Sigmoid colon (tissue), 7 donors: ENCODE data around the gene RPS15. TPM values are rescaled to one million over a fixed set of nuclear protein-coding genes. Genes with fewer than 3 reads are reported as not detected.

Source experiments
- DNase-seq: peaks from one replicate; pipeline ENCODE4 v3.0.0-alpha.2; 2019
- H3K27ac ChIP-seq, 4 donors: fragments of 200-600 bp; sonication (generic); one replicate each; pipeline ENCODE4 v1.5.1; 2016 to 2019; ENCODE audit warnings: mild to moderate bottlenecking in 1 of 4
- H3K27me3 ChIP-seq, 3 donors: fragments of 200-600 bp; sonication (generic); one replicate each; pipeline ENCODE4 v1.5.1; 2019; ENCODE audit warnings: mild to moderate bottlenecking in 1 of 3
- H3K36me3 ChIP-seq, 4 donors: fragments of 200-600 bp; sonication (generic); one replicate each; pipeline ENCODE4 v1.5.1; 2016 to 2019
- H3K4me1 ChIP-seq, 4 donors: fragments of 200-600 bp; sonication (generic); one replicate each; pipeline ENCODE4 v1.5.1; 2017 to 2019
- H3K4me3 ChIP-seq, 4 donors: fragments of 200-600 bp; sonication (generic); one replicate each; pipeline ENCODE4 v1.5.1; 2017 to 2019; ENCODE audit warnings: mild to moderate bottlenecking in 2 of 4, moderate library complexity in 1 of 4
- H3K9me3 ChIP-seq, 4 donors: fragments of 200-600 bp in 3 of 4; sonication (generic) in 3 of 4; one replicate each; pipeline versions ENCODE4 v1.5.1 to v1.6.1; 2013 to 2019
- EP300 ChIP-seq, 4 donors: sonication (generic); formaldehyde crosslinking; IDR thresholded peaks; one replicate each; pipeline ENCODE4 v1.6.1; 2017; ENCODE audit warnings: antibody characterized with exemption in 4 of 4
- POLR2A ChIP-seq, 2 donors: fragments of 450-650 bp; IDR thresholded peaks; one replicate each; pipeline ENCODE4 v1.6.1; 2016; ENCODE audit warnings: antibody characterized with exemption in 2 of 2, mild to moderate bottlenecking in 2 of 2, moderate library complexity in 2 of 2
- POLR2AphosphoS5 ChIP-seq, 4 donors: sonication (generic); formaldehyde crosslinking; IDR thresholded peaks; one replicate each; pipeline ENCODE4 v1.6.1; 2017; ENCODE audit warnings: antibody characterized with exemption in 4 of 4
- WGBS, 2 donors: extraction: QIAGEN DNeasy Blood & Tissue Kit; methylation state at CpG; one replicate each; pipeline ENCODE4 v1.1.7; 2013; 5-methylcytosine and 5-hydroxymethylcytosine counted together
- intact Hi-C: fragments of 100-400 bp; cut with DNase I; formaldehyde crosslinking; loops from one replicate; pipeline ENCODE4 v1.15.1; 2023
- polyA plus RNA-seq, 3 donors: library from polyadenylated mRNA; stranded (reverse); fragments of 200-250 nt; gene quantifications; one replicate each; pipeline ENCODE4 v1.2.3, GENCODE V29; 2013
- total RNA-seq, 4 donors: library from RNA; depleted of rRNA; stranded (reverse); fragments of >200 nt; gene quantifications; one replicate each; pipeline ENCODE4 v1.1.0, GENCODE V29; 2016
- TF ChIP-seq, protein P1 (sequence below), 4 experiments: fragments of 450-650 bp in 3 of 4; fragments of 200-600 bp in 1 of 4; IDR thresholded peaks; one replicate each; pipeline ENCODE4 v1.5.1; 2016 to 2019; ENCODE audit warnings: antibody characterized with exemption in 4 of 4, mild to moderate bottlenecking in 3 of 4, moderate library complexity in 2 of 4
- donor health status: healthy with polysubstance abuse.
- donor health status: Bipolar disorder and iron deficiency.
- donor health status: healthy.

The RPS15 gene
- total and polyA plus RNA-seq, 7 donors: 2,516 to 5,641 (median 3,724) TPM

- intact Hi-C loops: no loop called here
- Histone ChIP-seq H3K4me3 (no peak overlapping the region), H3K36me3 (peaks cover 34 to 76% (median 51%) of the 10 kb centered on the region in 4 donors), H3K27ac (no peak overlapping the region), H3K9me3 (no peaks in the 10 kb centered on the region), H3K27me3 (no peaks in the 10 kb centered on the region), H3K4me1 (peaks cover 0 to 6% (median 5%) of the 10 kb centered on the region in 4 donors)
- TF ChIP-seq, protein P1, sequence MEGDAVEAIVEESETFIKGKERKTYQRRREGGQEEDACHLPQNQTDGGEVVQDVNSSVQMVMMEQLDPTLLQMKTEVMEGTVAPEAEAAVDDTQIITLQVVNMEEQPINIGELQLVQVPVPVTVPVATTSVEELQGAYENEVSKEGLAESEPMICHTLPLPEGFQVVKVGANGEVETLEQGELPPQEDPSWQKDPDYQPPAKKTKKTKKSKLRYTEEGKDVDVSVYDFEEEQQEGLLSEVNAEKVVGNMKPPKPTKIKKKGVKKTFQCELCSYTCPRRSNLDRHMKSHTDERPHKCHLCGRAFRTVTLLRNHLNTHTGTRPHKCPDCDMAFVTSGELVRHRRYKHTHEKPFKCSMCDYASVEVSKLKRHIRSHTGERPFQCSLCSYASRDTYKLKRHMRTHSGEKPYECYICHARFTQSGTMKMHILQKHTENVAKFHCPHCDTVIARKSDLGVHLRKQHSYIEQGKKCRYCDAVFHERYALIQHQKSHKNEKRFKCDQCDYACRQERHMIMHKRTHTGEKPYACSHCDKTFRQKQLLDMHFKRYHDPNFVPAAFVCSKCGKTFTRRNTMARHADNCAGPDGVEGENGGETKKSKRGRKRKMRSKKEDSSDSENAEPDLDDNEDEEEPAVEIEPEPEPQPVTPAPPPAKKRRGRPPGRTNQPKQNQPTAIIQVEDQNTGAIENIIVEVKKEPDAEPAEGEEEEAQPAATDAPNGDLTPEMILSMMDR (IDR thresholded peaks at IDR 0.05): no peak
- TF ChIP-seq POLR2A (IDR thresholded peaks at IDR 0.05): no peak
- TF ChIP-seq EP300 (IDR thresholded peaks at IDR 0.05): no peak
- TF ChIP-seq POLR2AphosphoS5 (IDR thresholded peaks at IDR 0.05): no peak
- 89 to 92% methylated on average over 47 of the region's 47 CpGs for WGBS, 2 donors
- DNase-seq: no peak
These were observed 4.8 kb upstream of the RPS15 start for GRCh38 chr19:1433119-1434039.

DNA sequence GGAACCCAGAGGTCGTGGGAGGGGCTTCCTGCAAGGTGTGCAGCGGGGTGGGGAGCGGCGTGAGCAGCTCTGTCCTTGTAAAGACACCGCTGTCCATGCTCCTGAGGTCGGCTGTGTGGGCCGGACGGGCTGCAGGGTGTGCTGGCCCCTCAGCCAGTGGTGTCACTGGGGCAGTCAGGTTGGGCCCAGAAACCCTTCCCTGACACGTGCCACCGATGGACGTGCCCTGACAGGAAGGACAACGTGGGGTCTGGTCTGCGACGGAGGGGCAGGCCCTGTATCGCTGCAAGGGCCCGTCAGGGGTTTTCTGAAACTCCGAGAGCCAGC, 4.2 kb upstream of the RPS15 start:
- peaks cover 31 to 70% (median 46%) of the 10 kb centered on the region in 4 donors for H3K36me3 ChIP-seq
- intact Hi-C loops: no loop called here
- DNase-seq: no peak
- no peak overlapping the region for H3K27ac ChIP-seq
- WGBS, 2 donors: 94 to 95% methylated on average over 17 of the region's 17 CpGs
- H3K27me3 ChIP-seq: no peaks in the 10 kb centered on the region
- TF ChIP-seq, protein P1 (IDR thresholded peaks at IDR 0.05): no peak
- TF ChIP-seq POLR2AphosphoS5 (IDR thresholded peaks at IDR 0.05): no peak
- no peak for TF ChIP-seq EP300 (IDR thresholded peaks at IDR 0.05)
- TF ChIP-seq POLR2A (IDR thresholded peaks at IDR 0.05): no peak
- H3K4me1 ChIP-seq: peaks cover 0 to 8% (median 7%) of the 10 kb centered on the region in 4 donors
- no peak overlapping the region for H3K4me3 ChIP-seq
- no peaks in the 10 kb centered on the region for H3K9me3 ChIP-seq

DNA sequence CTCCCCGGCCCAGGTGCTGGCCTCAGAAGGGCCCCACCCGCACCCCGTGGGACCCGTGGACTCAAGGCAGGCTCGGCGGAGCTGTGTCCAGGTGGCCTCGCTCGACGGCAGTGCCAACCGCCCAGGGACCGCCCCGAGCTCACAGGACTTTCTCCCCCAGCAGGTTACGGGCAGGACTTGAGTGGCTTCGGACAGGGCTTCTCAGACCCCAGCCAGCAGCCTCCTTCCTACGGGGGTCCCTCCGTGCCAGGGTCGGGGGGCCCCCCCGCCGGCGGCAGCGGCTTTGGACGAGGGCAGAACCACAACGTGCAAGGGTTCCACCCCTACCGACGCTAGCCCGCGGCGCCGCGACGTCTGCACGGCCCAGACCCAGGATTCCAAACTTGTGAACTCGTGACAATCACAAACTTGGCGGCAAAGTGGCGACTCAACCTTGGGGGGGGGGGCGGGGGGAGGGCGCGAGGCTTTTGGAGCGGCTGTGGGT, 3.6 kb upstream of the RPS15 start:
- Histone ChIP-seq H3K9me3 (no peaks in the 10 kb centered on the region), H3K27me3 (no peaks in the 10 kb centered on the region), H3K4me1 (peaks cover 0 to 14% (median 13%) of the 10 kb centered on the region in 4 donors), H3K27ac (no peak overlapping the region), H3K4me3 (no peak overlapping the region), H3K36me3 (peaks cover 29 to 66% (median 43%) of the 10 kb centered on the region in 4 donors)
- DNase-seq: no peak
- TF ChIP-seq POLR2AphosphoS5 (IDR thresholded peaks at IDR 0.05): no peak
- TF ChIP-seq, protein P1 (IDR thresholded peaks at IDR 0.05): no peak
- WGBS, 2 donors: 92% methylated on average over 39 of the region's 39 CpGs
- intact Hi-C loops: loop anchor here (5.0 kb wide), 1 partner anchor 397 kb away; no protein-coding TSS in a partner anchor

- no peaks in the 10 kb centered on the region for H3K9me3 ChIP-seq
- TF ChIP-seq, protein P1 (IDR thresholded peaks at IDR 0.05): no peak
- no peak for TF ChIP-seq POLR2AphosphoS5 (IDR thresholded peaks at IDR 0.05)
- TF ChIP-seq EP300 (IDR thresholded peaks at IDR 0.05): no peak
- TF ChIP-seq POLR2A (IDR thresholded peaks at IDR 0.05): no peak
- no peaks in the 10 kb centered on the region for H3K27me3 ChIP-seq
- H3K4me3 ChIP-seq: no peak overlapping the region
- WGBS, 2 donors: 83 to 87% methylated on average over 21 of the region's 21 CpGs
- H3K27ac ChIP-seq: no peak overlapping the region
- DNase-seq: no peak
- H3K4me1 ChIP-seq: peaks cover 0 to 23% (median 22%) of the 10 kb centered on the region in 4 donors
- H3K36me3 ChIP-seq: peaks cover 37 to 66% (median 45%) of the 10 kb centered on the region in 4 donors
- intact Hi-C loops: loop anchor here (5.0 kb wide), 1 partner anchor 398 kb away; no protein-coding TSS in a partner anchor
These were observed 2.7 kb upstream of the RPS15 start for GRCh38 chr19:1435378-1435989.
